Measurements from ENCODE around the gene SULT1C4.

SULT1C4 gene

DNA sequence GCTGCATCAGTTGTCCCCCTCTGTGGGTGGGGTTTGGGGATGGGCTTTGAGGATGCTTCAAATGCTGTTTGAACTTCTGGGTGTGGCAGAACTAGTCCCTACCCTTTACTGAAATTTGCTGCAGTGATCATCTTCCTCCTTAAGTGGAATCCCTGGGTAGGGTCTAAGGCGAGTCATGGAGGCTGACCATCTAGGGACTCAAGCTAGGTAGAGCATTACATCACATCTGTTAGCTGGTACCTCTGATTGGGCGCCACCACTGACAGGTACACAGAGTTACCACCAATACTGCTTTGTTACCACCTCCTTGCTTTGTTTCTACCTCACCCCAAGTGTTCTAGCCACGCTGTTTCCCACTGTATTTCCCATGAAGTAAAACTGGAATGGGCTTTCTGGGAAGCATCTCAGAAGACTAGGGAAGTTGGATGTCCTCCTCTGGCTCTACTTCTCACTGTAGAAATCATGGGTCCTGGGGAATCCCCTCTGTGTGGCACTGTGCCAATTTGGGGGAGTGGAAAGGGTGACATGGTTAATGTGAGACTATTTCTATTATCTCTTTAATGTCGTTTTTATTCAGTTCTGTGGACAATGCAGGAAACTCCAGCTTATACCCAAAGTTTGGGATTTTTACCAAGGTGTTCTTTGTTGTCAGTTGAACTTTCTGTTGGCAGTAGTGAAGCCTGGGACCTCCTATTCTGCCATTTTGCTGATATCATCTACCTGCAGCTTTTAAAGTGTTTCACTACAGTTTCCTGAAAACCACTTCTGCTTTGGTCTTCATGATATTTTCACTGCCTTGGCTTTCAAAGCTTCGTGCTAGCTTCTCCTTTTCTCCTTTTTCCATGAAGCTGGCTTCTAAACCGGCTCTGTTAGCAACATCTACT is 14.5 kb upstream of the SULT1C4 start:
- no peaks in the 10 kb centered on the region for H3K36me3 ChIP-seq (replicated peaks)
- no peaks in the 10 kb centered on the region for H3K9me3 ChIP-seq
- in situ Hi-C loops (cut with MboI; ENCODE audit: low sequenced_read_pairs) = no loop called here
- H3K4me3 ChIP-seq = no peak overlapping the region
- H3K27me3 ChIP-seq (ENCODE audit: low read depth) = peaks cover 5% of the 10 kb centered on the region; the same call in 1 of the 2 replicates
- no peak for DNase-seq (ENCODE audit: low spot score in 2 of 2)
- no peaks in the 10 kb centered on the region for H3K4me1 ChIP-seq

DNA sequence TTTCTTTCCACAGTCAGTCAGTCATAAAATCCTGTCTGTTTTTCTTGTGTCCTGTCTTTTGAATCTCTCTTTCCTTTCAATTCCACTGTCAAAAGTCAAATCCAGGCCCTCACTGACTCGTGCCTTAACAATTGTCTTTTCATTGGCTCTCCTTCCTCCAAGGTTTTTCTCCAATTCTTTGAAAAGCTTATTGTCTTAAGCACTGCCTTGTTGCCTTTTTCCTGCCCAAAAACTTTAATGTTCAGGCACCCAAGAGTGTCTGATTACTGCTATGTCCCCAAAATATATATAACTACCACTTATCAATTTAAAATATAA is 13.9 kb upstream of the SULT1C4 start:
- Histone ChIP-seq H3K36me3 (replicated peaks) (no peaks in the 10 kb centered on the region), H3K9me3 (no peaks in the 10 kb centered on the region), H3K4me1 (no peaks in the 10 kb centered on the region), H3K4me3 (no peak overlapping the region), H3K27me3 (ENCODE audit: low read depth) (peaks cover 4% of the 10 kb centered on the region; the same call in 1 of the 2 replicates)
- in situ Hi-C loops (cut with MboI; ENCODE audit: low sequenced_read_pairs) = no loop called here
- no peak for DNase-seq (ENCODE audit: low spot score in 2 of 2)

DNA sequence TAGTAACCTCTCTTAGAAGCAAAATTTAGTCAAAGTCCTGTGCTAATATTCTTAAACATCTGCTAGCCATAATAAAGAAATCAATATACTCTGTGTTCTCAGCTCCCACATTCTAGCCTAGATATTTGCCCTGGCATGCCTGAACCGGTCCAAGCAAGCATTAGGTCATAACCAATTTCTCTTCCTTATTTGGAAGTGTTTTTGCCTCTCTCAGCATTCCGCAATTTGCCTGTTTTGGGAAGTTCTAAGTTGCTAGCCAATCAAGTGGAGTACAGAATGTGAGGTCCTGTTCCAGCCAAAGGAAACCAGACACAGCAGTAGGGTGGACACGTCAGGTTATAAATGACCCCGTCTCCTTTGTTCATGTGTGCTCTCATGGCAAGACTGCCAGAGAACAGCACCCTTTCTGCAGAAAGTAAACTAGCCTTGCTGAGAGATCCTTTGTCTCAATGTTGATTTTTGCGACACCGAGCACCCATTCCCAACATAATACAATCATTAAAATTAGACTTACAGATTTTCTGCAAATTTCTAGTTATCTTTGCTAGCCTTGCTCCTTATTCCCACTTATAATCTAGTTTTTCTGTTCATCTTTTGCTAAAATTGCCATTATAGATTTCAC is 13.0 kb upstream of the SULT1C4 start:
- Histone ChIP-seq H3K4me1 (no peaks in the 10 kb centered on the region), H3K36me3 (replicated peaks) (no peaks in the 10 kb centered on the region), H3K9me3 (no peaks in the 10 kb centered on the region), H3K27me3 (ENCODE audit: low read depth) (no peaks in the 10 kb centered on the region; the same call in 1 of the 2 replicates), H3K4me3 (no peak overlapping the region)
- DNase-seq (ENCODE audit: low spot score in 2 of 2) = no peak
- in situ Hi-C loops (cut with MboI; ENCODE audit: low sequenced_read_pairs) = no loop called here

DNA sequence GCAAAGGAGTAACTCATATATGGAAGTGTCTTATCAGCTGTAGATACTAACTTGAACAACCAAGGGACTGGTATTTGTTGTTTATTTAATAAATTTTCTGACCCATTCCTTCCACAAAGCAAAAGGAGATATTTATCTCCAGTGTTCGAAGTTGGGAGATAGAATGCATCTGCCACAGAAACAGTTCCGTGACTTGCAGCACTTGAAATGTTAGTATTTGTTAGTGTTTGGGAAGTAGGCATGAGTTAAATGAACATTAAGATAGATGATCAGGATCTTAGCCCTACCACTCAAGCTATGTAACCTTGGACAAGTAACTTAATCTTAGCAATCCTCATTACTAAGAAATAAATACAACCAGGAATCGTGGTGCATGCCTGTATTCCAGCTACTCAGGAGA is 12.1 kb upstream of the SULT1C4 start:
- no peaks in the 10 kb centered on the region for H3K36me3 ChIP-seq (replicated peaks)
- H3K9me3 ChIP-seq = no peaks in the 10 kb centered on the region
- H3K27me3 ChIP-seq (ENCODE audit: low read depth) = no peaks in the 10 kb centered on the region; the same call in 1 of the 2 replicates
- no peak overlapping the region for H3K4me3 ChIP-seq
- no peaks in the 10 kb centered on the region for H3K4me1 ChIP-seq
- no peak for DNase-seq (ENCODE audit: low spot score in 2 of 2)
- in situ Hi-C loops (cut with MboI; ENCODE audit: low sequenced_read_pairs) = no loop called here

DNA sequence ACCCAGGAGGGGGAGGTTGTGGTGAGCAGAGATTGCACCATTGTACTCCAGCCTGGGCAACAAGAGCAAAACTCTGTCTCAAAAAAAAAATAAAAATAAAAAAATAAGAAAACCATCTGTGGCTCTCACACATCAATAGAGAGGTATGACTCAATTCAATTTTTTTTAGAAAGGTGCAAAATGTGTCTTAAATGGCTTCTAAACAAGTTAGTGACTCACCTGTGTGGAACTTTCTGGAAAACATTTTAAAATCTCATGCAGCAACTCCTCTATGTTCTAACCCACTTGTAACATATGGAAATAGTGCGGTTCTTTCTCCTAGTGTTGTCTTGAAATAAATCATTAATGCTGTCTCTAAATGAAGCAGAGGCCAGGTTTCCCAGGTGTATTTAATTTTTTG is 10.7 kb upstream of the SULT1C4 start:
- Histone ChIP-seq H3K36me3 (replicated peaks) (no peaks in the 10 kb centered on the region), H3K27me3 (ENCODE audit: low read depth) (no peaks in the 10 kb centered on the region), H3K9me3 (no peaks in the 10 kb centered on the region), H3K4me1 (no peaks in the 10 kb centered on the region), H3K4me3 (no peak overlapping the region)
- DNase-seq (ENCODE audit: low spot score in 2 of 2) = no peak
- in situ Hi-C loops (cut with MboI; ENCODE audit: low sequenced_read_pairs) = no loop called here

DNA sequence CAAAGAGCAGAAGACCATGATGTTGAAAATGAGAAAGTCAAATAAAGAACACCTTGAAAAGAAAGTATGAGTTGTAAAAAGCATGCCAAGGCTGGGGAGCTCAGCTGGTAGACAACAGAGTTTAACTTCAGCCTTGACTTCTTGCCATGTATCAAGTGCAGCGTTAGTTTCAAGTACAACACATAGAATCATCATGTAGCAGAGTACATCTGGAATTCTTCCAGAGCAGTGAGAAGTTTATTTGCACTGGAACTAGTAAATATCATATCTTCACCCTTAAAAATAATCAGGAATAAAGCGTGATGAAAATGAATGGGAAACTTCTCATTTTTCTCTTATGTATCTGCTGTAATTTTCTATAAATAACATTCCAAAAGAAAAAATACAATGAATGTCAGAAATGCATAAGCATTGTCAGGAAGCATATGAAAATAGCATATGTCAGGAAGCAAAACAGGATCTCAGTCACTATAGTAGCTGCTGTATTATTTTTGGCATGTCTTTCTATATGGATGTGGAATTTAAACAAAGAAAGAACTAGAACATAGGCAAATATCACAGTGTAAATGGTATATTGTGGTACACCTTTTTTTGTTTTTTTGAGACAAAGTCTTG is 10.1 kb upstream of the SULT1C4 start:
- Histone ChIP-seq H3K36me3 (replicated peaks) (no peaks in the 10 kb centered on the region), H3K9me3 (no peaks in the 10 kb centered on the region), H3K4me3 (no peak overlapping the region), H3K27me3 (ENCODE audit: low read depth) (no peaks in the 10 kb centered on the region), H3K4me1 (no peaks in the 10 kb centered on the region)
- DNase-seq (ENCODE audit: low spot score in 2 of 2) = no peak
- in situ Hi-C loops (cut with MboI; ENCODE audit: low sequenced_read_pairs) = no loop called here

DNA sequence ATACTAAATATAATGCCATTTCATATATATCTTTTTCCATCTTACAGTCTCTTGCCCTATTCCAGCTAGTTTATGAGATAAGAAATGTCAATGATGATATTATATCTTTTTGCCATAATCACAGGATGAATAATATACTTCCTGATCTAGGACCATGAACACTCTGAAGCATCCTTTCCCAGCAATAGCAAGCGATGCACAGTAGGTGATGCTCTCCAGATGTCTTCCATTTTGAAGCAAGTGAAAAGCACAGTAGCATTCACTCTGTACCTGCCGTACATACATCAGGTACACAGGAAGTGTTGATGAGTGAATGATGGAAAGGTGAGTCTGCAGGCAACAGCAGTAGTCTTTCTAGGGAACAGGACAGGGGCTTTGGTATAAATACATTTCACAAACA is 8.6 kb upstream of the SULT1C4 start:
- Histone ChIP-seq H3K36me3 (replicated peaks) (no peaks in the 10 kb centered on the region), H3K9me3 (no peaks in the 10 kb centered on the region), H3K4me3 (no peak overlapping the region), H3K4me1 (no peaks in the 10 kb centered on the region), H3K27me3 (ENCODE audit: low read depth) (no peaks in the 10 kb centered on the region)
- DNase-seq (ENCODE audit: low spot score in 2 of 2) = no peak
- in situ Hi-C loops (cut with MboI; ENCODE audit: low sequenced_read_pairs) = no loop called here

DNA sequence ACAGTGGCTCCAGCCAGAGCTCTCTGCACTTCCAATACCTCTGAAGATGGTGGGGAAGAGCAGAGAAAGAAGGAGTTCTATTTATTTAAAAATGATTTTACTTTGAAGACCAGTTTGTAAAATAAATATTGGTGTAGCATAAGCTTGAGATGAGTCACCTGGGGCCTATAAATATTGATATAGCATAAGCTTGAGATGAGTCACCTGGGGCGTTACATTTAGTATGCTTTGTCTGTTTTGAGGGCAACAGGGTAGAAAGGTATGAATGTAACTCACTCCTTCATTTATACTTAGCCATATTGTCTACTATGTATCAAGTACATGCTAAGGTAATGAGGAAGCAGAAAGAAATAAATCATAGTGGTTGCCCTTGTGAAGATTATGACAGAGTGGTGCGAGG is 7.7 kb upstream of the SULT1C4 start:
- DNase-seq (ENCODE audit: low spot score in 2 of 2) = no peak
- Histone ChIP-seq H3K27me3 (ENCODE audit: low read depth) (no peaks in the 10 kb centered on the region), H3K4me1 (no peaks in the 10 kb centered on the region), H3K9me3 (no peaks in the 10 kb centered on the region), H3K4me3 (no peak overlapping the region), H3K36me3 (replicated peaks) (no peaks in the 10 kb centered on the region)
- in situ Hi-C loops (cut with MboI; ENCODE audit: low sequenced_read_pairs) = no loop called here

DNA sequence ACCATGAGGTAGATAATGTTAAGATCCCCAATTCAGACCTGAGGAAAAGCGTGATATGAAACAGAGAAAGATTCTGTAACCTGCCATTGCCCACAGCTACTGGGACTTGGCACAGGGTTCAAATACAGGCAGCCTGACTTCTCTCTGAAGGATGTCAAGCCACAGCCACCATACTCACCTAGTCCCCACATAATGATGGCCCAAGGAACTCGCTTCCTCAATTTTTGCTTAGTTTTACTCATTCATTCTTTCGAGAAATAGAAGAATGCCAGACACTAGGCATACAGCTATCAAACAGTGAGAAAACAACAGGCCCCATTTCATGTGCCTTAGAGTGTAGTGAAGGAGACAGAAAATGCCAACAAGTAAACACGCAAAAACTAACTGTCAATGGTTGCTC is 980 bp upstream of the SULT1C4 start:
- H3K27me3 ChIP-seq (ENCODE audit: low read depth) = no peaks in the 10 kb centered on the region
- no peaks in the 10 kb centered on the region for H3K36me3 ChIP-seq (replicated peaks)
- in situ Hi-C loops (cut with MboI; ENCODE audit: low sequenced_read_pairs) = no loop called here
- DNase-seq (ENCODE audit: low spot score in 2 of 2) = no peak
- H3K4me3 ChIP-seq = no peak overlapping the region
- H3K4me1 ChIP-seq = no peaks in the 10 kb centered on the region
- H3K9me3 ChIP-seq = no peaks in the 10 kb centered on the region

DNA sequence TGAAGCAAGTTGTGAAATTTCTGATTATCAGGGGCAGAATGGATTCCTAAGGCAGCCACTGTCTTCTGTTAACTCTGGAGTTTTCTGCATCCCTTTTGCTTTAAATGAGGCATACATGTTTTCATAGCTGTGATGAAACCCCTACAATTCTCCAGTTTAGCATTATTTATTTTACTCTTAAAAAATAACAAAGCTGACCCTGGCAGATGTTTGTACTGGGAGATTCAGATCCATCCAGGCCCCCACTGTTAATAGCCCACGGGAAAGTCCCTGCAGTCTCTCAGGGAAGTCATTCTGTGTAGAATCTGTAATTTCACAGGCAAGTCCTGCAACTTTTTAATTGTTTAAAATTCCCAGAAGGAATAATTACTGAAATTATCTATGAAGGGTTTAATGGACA is 353 bp upstream of the SULT1C4 start:
- Histone ChIP-seq H3K27me3 (ENCODE audit: low read depth) (no peaks in the 10 kb centered on the region), H3K36me3 (replicated peaks) (no peaks in the 10 kb centered on the region), H3K4me1 (no peaks in the 10 kb centered on the region), H3K4me3 (no peak overlapping the region), H3K9me3 (no peaks in the 10 kb centered on the region)
- DNase-seq (ENCODE audit: low spot score in 2 of 2) = no peak
- in situ Hi-C loops (cut with MboI; ENCODE audit: low sequenced_read_pairs) = no loop called here

DNA sequence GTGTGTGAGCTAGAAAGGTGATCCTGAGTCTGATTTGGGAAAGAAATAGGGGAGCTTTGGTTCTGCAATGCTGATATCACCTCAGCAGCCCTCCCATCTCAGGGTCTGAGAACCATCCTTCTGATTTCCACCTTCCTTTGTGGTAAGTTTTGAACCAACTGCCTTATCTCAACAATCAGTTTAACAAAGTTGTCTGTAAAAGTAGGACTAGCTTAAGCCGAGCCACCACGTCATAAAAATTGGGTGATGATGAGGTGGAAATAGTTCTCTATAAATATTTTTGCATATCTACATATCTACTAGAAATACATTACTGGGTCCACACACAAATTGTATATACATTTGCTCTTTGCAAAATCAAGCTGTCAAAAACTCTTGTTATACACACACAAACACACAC is 1.1 kb downstream of the SULT1C4 start:
- no peak for DNase-seq (ENCODE audit: low spot score in 2 of 2)
- in situ Hi-C loops (cut with MboI; ENCODE audit: low sequenced_read_pairs) = no loop called here
- H3K4me1 ChIP-seq = no peaks in the 10 kb centered on the region
- no peaks in the 10 kb centered on the region for H3K27me3 ChIP-seq (ENCODE audit: low read depth)
- no peak overlapping the region for H3K4me3 ChIP-seq
- no peaks in the 10 kb centered on the region for H3K9me3 ChIP-seq
- no peaks in the 10 kb centered on the region for H3K36me3 ChIP-seq (replicated peaks)

DNA sequence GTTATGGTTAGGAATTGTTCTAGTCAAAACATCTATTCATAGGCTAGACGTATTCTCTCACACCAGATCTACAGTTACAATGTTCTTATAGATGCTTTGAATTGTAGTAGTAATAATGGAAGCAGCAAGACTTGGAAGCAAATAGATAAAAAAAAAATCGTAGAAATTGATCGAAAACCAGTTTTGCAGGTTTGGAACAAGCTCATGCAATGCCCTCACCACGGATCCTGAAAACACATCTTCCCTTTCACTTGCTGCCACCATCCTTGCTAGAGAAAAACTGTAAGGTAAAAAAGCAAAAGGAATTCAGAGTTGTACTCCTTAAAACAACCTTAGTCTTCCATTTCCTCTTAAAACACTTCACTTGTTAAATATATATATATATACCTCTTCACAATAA is 4.4 kb downstream of the SULT1C4 start:
- no peaks in the 10 kb centered on the region for H3K27me3 ChIP-seq (ENCODE audit: low read depth)

DNA sequence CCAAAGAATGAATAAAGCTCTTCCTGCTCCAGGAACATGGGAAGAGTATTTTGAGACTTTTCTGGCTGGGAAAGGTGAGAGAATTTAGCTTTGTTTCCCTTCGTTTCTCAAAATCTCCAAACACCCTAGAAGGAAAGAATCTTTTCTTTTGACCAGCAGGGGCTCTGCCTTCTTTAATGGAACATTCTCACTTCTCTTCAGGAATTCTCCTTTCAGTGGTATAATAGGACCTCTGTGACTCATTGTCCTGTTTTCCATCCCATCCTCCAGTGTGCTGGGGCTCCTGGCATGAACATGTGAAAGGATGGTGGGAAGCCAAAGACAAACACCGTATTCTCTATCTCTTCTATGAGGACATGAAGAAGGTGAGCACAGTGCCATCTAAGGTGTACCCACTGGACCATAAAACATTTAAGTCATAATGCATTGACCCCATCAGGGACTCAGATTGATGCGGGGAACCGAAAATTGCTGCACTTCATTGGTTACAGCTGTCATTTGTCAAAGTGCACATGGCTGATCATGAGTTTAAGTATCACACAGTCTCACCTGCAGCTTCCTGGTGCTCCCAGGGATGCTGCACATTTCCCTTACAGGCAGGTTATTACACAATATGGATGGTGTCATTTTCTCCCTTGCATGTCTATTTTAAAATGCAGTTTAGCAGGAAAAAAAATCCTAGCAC is 5.5 kb downstream of the SULT1C4 start:
- DNase-seq (ENCODE audit: low spot score in 2 of 2) = no peak
- in situ Hi-C loops (cut with MboI; ENCODE audit: low sequenced_read_pairs) = no loop called here
- H3K27me3 ChIP-seq (ENCODE audit: low read depth) = no peaks in the 10 kb centered on the region
- H3K36me3 ChIP-seq (replicated peaks) = no peaks in the 10 kb centered on the region
- H3K9me3 ChIP-seq = no peaks in the 10 kb centered on the region
- no peak overlapping the region for H3K4me3 ChIP-seq
- no peaks in the 10 kb centered on the region for H3K4me1 ChIP-seq

More for the DNA sequence above, 4.4 kb downstream of the SULT1C4 start:
- in situ Hi-C loops (cut with MboI; ENCODE audit: low sequenced_read_pairs) = no loop called here
- DNase-seq (ENCODE audit: low spot score in 2 of 2) = no peak
- H3K36me3 ChIP-seq (replicated peaks) = no peaks in the 10 kb centered on the region
- no peak overlapping the region for H3K4me3 ChIP-seq
- H3K9me3 ChIP-seq = no peaks in the 10 kb centered on the region
- H3K4me1 ChIP-seq = no peaks in the 10 kb centered on the region

All from HAP-1 (cell line).